ENCODE measurements around the gene ANKRD66. TPM values are rescaled to one million over a fixed set of nuclear protein-coding genes. Genes with fewer than 3 reads are reported as not detected.

Gene ANKRD66
- total and polyA plus RNA-seq, 2 donors = 0.05 to 0.09 TPM

- H3K27me3 ChIP-seq (ENCODE audit: control insufficient read depth in 2 of 2, insufficient read depth in 1 of 2, low read length in 1 of 2) = no peaks in the 10 kb centered on the region
- 98% methylated on average over 8 of the region's 8 CpGs for WGBS
These were observed 46.4 kb downstream of the ANKRD66 start, which contains the start of gene MEP1A for GRCh38 chr6:46793138-46793537. Gene MEP1A (plus strand): TSS chr6:46793389. CDS start chr6:46793399, 10 bp downstream.

GRCh38 chr6:46794068-46794467 is 47.3 kb downstream of the ANKRD66 start:
- no peaks in the 10 kb centered on the region for H3K36me3 ChIP-seq (ENCODE audit: control insufficient read depth in 2 of 2, insufficient read depth in 2 of 2, low read length in 1 of 2)
- no peaks in the 10 kb centered on the region for H3K4me1 ChIP-seq (ENCODE audit: control insufficient read depth in 2 of 2, insufficient read depth in 2 of 2, low read length in 2 of 2)
- H3K27ac ChIP-seq (ENCODE audit: low read depth in 1 of 2, low read length in 1 of 2) = no peak overlapping the region
- no peak overlapping the region for H3K4me3 ChIP-seq (ENCODE audit: low read length in 2 of 2)
- no peaks in the 10 kb centered on the region for H3K9me3 ChIP-seq (ENCODE audit: control insufficient read depth in 2 of 2, insufficient read depth in 1 of 2, low read length in 1 of 2)
- no peak for DNase-seq (ENCODE audit: low read depth in 6 of 9, low spot score in 9 of 9)
- WGBS = 92% methylated on average over 3 of the region's 3 CpGs
- H3K27me3 ChIP-seq (ENCODE audit: control insufficient read depth in 2 of 2, insufficient read depth in 1 of 2, low read length in 1 of 2) = no peaks in the 10 kb centered on the region

More at GRCh38 chr6:46793138-46793537, 46.4 kb downstream of the ANKRD66 start, which contains the start of gene MEP1A:
- no peak within 1 kb of the TSS for H3K4me3 ChIP-seq (ENCODE audit: low read length in 2 of 2)
- H3K9me3 ChIP-seq (ENCODE audit: control insufficient read depth in 2 of 2, insufficient read depth in 1 of 2, low read length in 1 of 2) = no peaks in the 10 kb centered on the region
- no peaks in the 10 kb centered on the region for H3K4me1 ChIP-seq (ENCODE audit: control insufficient read depth in 2 of 2, insufficient read depth in 2 of 2, low read length in 2 of 2)
- H3K27ac ChIP-seq (ENCODE audit: low read depth in 1 of 2, low read length in 1 of 2) = no peak within 1 kb of the TSS
- no peaks in the 10 kb centered on the region for H3K36me3 ChIP-seq (ENCODE audit: control insufficient read depth in 2 of 2, insufficient read depth in 2 of 2, low read length in 1 of 2)
- DNase-seq (ENCODE audit: low read depth in 6 of 9, low spot score in 9 of 9) = no peak

- no peaks in the 10 kb centered on the region for H3K36me3 ChIP-seq (ENCODE audit: control insufficient read depth in 2 of 2, insufficient read depth in 2 of 2, low read length in 1 of 2)
- no peaks in the 10 kb centered on the region for H3K27me3 ChIP-seq (ENCODE audit: control insufficient read depth in 2 of 2, insufficient read depth in 1 of 2, low read length in 1 of 2)
- no peaks in the 10 kb centered on the region for H3K9me3 ChIP-seq (ENCODE audit: control insufficient read depth in 2 of 2, insufficient read depth in 1 of 2, low read length in 1 of 2)
- no peak for DNase-seq (ENCODE audit: low read depth in 6 of 9, low spot score in 9 of 9)
- no peaks in the 10 kb centered on the region for H3K4me1 ChIP-seq (ENCODE audit: control insufficient read depth in 2 of 2, insufficient read depth in 2 of 2, low read length in 2 of 2)
- WGBS = 82% methylated on average over 3 of the region's 3 CpGs
- no peak overlapping the region for H3K4me3 ChIP-seq (ENCODE audit: low read length in 2 of 2)
- H3K27ac ChIP-seq (ENCODE audit: low read depth in 1 of 2, low read length in 1 of 2) = no peak overlapping the region
These were observed 49.1 kb downstream of the ANKRD66 start for GRCh38 chr6:46795816-46796215.

GRCh38 chr6:46796848-46797580 is 50.3 kb downstream of the ANKRD66 start:
- WGBS = 79% methylated on average over 5 of the region's 5 CpGs
- Histone ChIP-seq H3K9me3 (ENCODE audit: control insufficient read depth in 2 of 2, insufficient read depth in 1 of 2, low read length in 1 of 2) (no peaks in the 10 kb centered on the region), H3K27me3 (ENCODE audit: control insufficient read depth in 2 of 2, insufficient read depth in 1 of 2, low read length in 1 of 2) (no peaks in the 10 kb centered on the region), H3K36me3 (ENCODE audit: control insufficient read depth in 2 of 2, insufficient read depth in 2 of 2, low read length in 1 of 2) (no peaks in the 10 kb centered on the region), H3K27ac (ENCODE audit: low read depth in 1 of 2, low read length in 1 of 2) (no peak overlapping the region), H3K4me1 (ENCODE audit: control insufficient read depth in 2 of 2, insufficient read depth in 2 of 2, low read length in 2 of 2) (no peaks in the 10 kb centered on the region), H3K4me3 (ENCODE audit: low read length in 2 of 2) (no peak overlapping the region)
- no peak for DNase-seq (ENCODE audit: low read depth in 6 of 9, low spot score in 9 of 9)

- 90% methylated on average over 1 of the region's 1 CpG for WGBS
- Histone ChIP-seq H3K36me3 (ENCODE audit: control insufficient read depth in 2 of 2, insufficient read depth in 2 of 2, low read length in 1 of 2) (no peaks in the 10 kb centered on the region), H3K4me1 (ENCODE audit: control insufficient read depth in 2 of 2, insufficient read depth in 2 of 2, low read length in 2 of 2) (no peaks in the 10 kb centered on the region), H3K27me3 (ENCODE audit: control insufficient read depth in 2 of 2, insufficient read depth in 1 of 2, low read length in 1 of 2) (no peaks in the 10 kb centered on the region), H3K9me3 (ENCODE audit: control insufficient read depth in 2 of 2, insufficient read depth in 1 of 2, low read length in 1 of 2) (no peaks in the 10 kb centered on the region), H3K4me3 (ENCODE audit: low read length in 2 of 2) (no peak overlapping the region), H3K27ac (ENCODE audit: low read depth in 1 of 2, low read length in 1 of 2) (no peak overlapping the region)
- DNase-seq (ENCODE audit: low read depth in 6 of 9, low spot score in 9 of 9) = no peak
These were observed 52.9 kb downstream of the ANKRD66 start for GRCh38 chr6:46799657-46800056.

- Histone ChIP-seq H3K9me3 (ENCODE audit: control insufficient read depth in 2 of 2, insufficient read depth in 1 of 2, low read length in 1 of 2) (no peaks in the 10 kb centered on the region), H3K27ac (ENCODE audit: low read depth in 1 of 2, low read length in 1 of 2) (no peak overlapping the region), H3K27me3 (ENCODE audit: control insufficient read depth in 2 of 2, insufficient read depth in 1 of 2, low read length in 1 of 2) (no peaks in the 10 kb centered on the region), H3K4me1 (ENCODE audit: control insufficient read depth in 2 of 2, insufficient read depth in 2 of 2, low read length in 2 of 2) (no peaks in the 10 kb centered on the region), H3K4me3 (ENCODE audit: low read length in 2 of 2) (no peak overlapping the region), H3K36me3 (ENCODE audit: control insufficient read depth in 2 of 2, insufficient read depth in 2 of 2, low read length in 1 of 2) (no peaks in the 10 kb centered on the region)
- no peak for DNase-seq (ENCODE audit: low read depth in 6 of 9, low spot score in 9 of 9)
- 8% methylated on average over 1 of the region's 1 CpG for WGBS
These were observed 62.1 kb downstream of the ANKRD66 start for GRCh38 chr6:46808806-46809205.

Other genes starting within 250 kb of the ANKRD66 start
- gene CYP39A1, start 94.1 kb upstream of the ANKRD66 start, total RNA-seq = 1.7 TPM
- gene CYP39A1, start 94.1 kb upstream of the ANKRD66 start, polyA plus RNA-seq = 1.2 TPM
- 1.8 TPM for gene SLC25A27, start 94.0 kb upstream of the ANKRD66 start, total RNA-seq
- gene SLC25A27, start 94.0 kb upstream of the ANKRD66 start, polyA plus RNA-seq = 27.0 TPM
- gene TDRD6, start 59.0 kb upstream of the ANKRD66 start, total RNA-seq = 0.09 TPM
- gene TDRD6, start 59.0 kb upstream of the ANKRD66 start, polyA plus RNA-seq = 0.30 TPM
- 9.3 TPM for gene PLA2G7, start 11.6 kb upstream of the ANKRD66 start, total RNA-seq
- 26.1 TPM for gene PLA2G7, start 11.6 kb upstream of the ANKRD66 start, polyA plus RNA-seq
- 0.14 TPM for gene MEP1A, start 46.5 kb downstream of the ANKRD66 start, total RNA-seq
- gene MEP1A, start 46.5 kb downstream of the ANKRD66 start, polyA plus RNA-seq = 0.71 TPM
- gene ADGRF5, start 175.0 kb downstream of the ANKRD66 start, total RNA-seq = 4.2 TPM
- 5.0 TPM for gene ADGRF5, start 175.0 kb downstream of the ANKRD66 start, polyA plus RNA-seq

Measured in thymus (tissue), 11 donors.